ENCODE data around the gene FLNA. TPM values are rescaled to one million over a fixed set of nuclear protein-coding genes. Genes with fewer than 3 reads are reported as not detected.
A peak's percentile ranks its signal among the peaks of the same experiment; 100 is the strongest.

The FLNA gene
- total and polyA plus RNA-seq, 2 donors, result 164 to 412 TPM

GRCh38 chrX:154378799-154379568 is 4.5 kb upstream of the FLNA start, which contains the start of gene EMD:
Gene EMD, plus strand, starts transcription at chrX:154379295. Its CDS starts 190 bp downstream, at chrX:154379485.
- H3K27me3 ChIP-seq (ENCODE audit: control insufficient read depth in 2 of 2, insufficient read depth in 1 of 2, low read length in 1 of 2), result peaks cover 8 to 17% of the 10 kb centered on the region in 2 donors
- peak within 1 kb of the TSS; percentile 93 to 95 for H3K27ac ChIP-seq (ENCODE audit: low read depth in 1 of 2, low read length in 1 of 2)
- H3K4me1 ChIP-seq (ENCODE audit: control insufficient read depth in 2 of 2, insufficient read depth in 2 of 2, low read length in 2 of 2), result peaks cover 8 to 28% of the 10 kb centered on the region in 2 donors
- DNase-seq (ENCODE audit: low read depth in 6 of 9, low spot score in 9 of 9), result peak; percentile 84 to 97 (median 93)
- peaks cover 0 to 20% of the 10 kb centered on the region in 2 donors for H3K9me3 ChIP-seq (ENCODE audit: control insufficient read depth in 2 of 2, insufficient read depth in 1 of 2, low read length in 1 of 2)
- H3K4me3 ChIP-seq (ENCODE audit: low read length in 2 of 2), result peak within 1 kb of the TSS; percentile 59 to 70
- WGBS, result under 1% methylated on average over 99 of the region's 103 CpGs
- peaks cover 0 to 3% of the 10 kb centered on the region in 2 donors for H3K36me3 ChIP-seq (ENCODE audit: control insufficient read depth in 2 of 2, insufficient read depth in 2 of 2, low read length in 1 of 2)

DNA sequence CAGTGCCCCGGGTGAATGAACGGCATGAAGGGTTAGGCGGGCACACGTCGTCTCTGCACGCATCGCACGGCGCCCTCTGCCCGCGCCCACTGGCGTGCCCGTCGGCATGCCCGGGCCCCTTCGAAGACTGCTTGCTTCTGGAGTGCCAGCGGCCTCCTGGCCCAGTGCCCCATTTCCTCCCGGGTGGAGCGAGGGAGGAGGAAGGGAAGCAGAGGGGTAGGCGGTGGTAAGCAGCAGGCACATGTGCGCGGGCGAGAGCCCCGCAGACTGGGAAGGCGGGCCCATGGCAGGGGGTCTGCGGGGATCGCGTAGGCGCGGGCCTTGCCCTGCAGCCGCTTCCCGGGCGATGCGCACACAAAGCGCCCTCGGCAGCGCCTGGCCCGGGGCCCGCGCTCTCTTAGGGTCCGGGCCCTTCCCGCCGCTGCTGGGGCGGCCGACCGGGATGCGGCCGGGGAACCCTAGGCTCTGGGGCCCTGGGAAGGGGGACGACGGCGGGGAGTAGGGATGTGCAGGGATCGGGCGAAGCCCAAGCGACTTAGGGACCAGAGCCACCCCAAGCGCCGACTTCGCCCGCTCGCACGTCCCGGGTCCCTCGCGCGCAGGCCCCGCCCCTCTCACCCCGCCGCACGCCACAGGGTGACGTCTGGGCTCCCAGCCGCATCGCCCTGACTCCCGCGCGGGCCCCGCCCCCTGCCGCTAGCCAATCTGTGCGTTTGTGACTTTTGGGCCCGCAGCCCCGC is 3.8 kb upstream of the FLNA start:
- H3K4me3 ChIP-seq (ENCODE audit: low read length in 2 of 2), result peak overlapping the region; percentile 32 to 50
- peaks cover 0 to 3% of the 10 kb centered on the region in 2 donors for H3K36me3 ChIP-seq (ENCODE audit: control insufficient read depth in 2 of 2, insufficient read depth in 2 of 2, low read length in 1 of 2)
- peaks cover 11 to 35% of the 10 kb centered on the region in 2 donors for H3K4me1 ChIP-seq (ENCODE audit: control insufficient read depth in 2 of 2, insufficient read depth in 2 of 2, low read length in 2 of 2)
- peak overlapping the region; percentile 93 to 95 for H3K27ac ChIP-seq (ENCODE audit: low read depth in 1 of 2, low read length in 1 of 2)
- H3K27me3 ChIP-seq (ENCODE audit: control insufficient read depth in 2 of 2, insufficient read depth in 1 of 2, low read length in 1 of 2), result peaks cover 15 to 25% of the 10 kb centered on the region in 2 donors
- DNase-seq (ENCODE audit: low read depth in 6 of 9, low spot score in 9 of 9), result peak in 2 of 9 donors; percentile 22 to 33
- under 1% methylated on average over 75 of the region's 79 CpGs for WGBS
- peaks cover 0 to 27% of the 10 kb centered on the region in 2 donors for H3K9me3 ChIP-seq (ENCODE audit: control insufficient read depth in 2 of 2, insufficient read depth in 1 of 2, low read length in 1 of 2)

DNA sequence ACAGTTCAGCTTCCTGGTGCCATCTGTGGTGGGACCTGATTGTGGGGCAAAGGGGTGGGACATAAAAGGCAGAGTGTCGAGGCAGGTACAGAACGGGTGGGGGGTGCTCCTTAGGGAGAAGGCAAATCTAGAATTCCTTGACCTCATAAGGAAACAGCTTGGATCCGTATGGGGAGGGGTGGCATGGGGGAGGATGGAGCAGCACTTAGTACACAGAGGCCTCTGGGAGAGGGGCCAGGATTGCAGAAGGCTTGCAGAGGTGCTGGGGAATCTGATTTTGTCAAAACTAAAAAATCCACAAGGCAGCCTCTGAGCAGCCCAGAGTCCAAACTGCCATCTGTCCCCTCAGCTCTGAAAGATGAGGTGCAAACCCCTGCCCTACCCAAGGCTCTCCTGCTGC is 2.3 kb upstream of the FLNA start:
- DNase-seq (ENCODE audit: low read depth in 6 of 9, low spot score in 9 of 9), result no peak
- 99% methylated on average over 3 of the region's 3 CpGs for WGBS
- Histone ChIP-seq H3K27ac (ENCODE audit: low read depth in 1 of 2, low read length in 1 of 2) (no peak overlapping the region), H3K9me3 (ENCODE audit: control insufficient read depth in 2 of 2, insufficient read depth in 1 of 2, low read length in 1 of 2) (peaks cover 0 to 34% of the 10 kb centered on the region in 2 donors), H3K27me3 (ENCODE audit: control insufficient read depth in 2 of 2, insufficient read depth in 1 of 2, low read length in 1 of 2) (peaks cover 15 to 39% of the 10 kb centered on the region in 2 donors), H3K4me3 (ENCODE audit: low read length in 2 of 2) (no peak overlapping the region), H3K4me1 (ENCODE audit: control insufficient read depth in 2 of 2, insufficient read depth in 2 of 2, low read length in 2 of 2) (peaks cover 11 to 47% of the 10 kb centered on the region in 2 donors), H3K36me3 (ENCODE audit: control insufficient read depth in 2 of 2, insufficient read depth in 2 of 2, low read length in 1 of 2) (no peaks in the 10 kb centered on the region)

- H3K27me3 ChIP-seq (ENCODE audit: control insufficient read depth in 2 of 2, insufficient read depth in 1 of 2, low read length in 1 of 2), result peaks cover 18 to 44% of the 10 kb centered on the region in 2 donors
- no peak for DNase-seq (ENCODE audit: low read depth in 6 of 9, low spot score in 9 of 9)
- peaks cover 0 to 37% of the 10 kb centered on the region in 2 donors for H3K9me3 ChIP-seq (ENCODE audit: control insufficient read depth in 2 of 2, insufficient read depth in 1 of 2, low read length in 1 of 2)
- 95% methylated on average over 10 of the region's 10 CpGs for WGBS
- no peak overlapping the region for H3K4me3 ChIP-seq (ENCODE audit: low read length in 2 of 2)
- no peaks in the 10 kb centered on the region for H3K36me3 ChIP-seq (ENCODE audit: control insufficient read depth in 2 of 2, insufficient read depth in 2 of 2, low read length in 1 of 2)
- H3K4me1 ChIP-seq (ENCODE audit: control insufficient read depth in 2 of 2, insufficient read depth in 2 of 2, low read length in 2 of 2), result peaks cover 6 to 43% of the 10 kb centered on the region in 2 donors
- H3K27ac ChIP-seq (ENCODE audit: low read depth in 1 of 2, low read length in 1 of 2), result no peak overlapping the region
Observed at GRCh38 chrX:154375156-154375504, 696 bp upstream of the FLNA start.

DNA sequence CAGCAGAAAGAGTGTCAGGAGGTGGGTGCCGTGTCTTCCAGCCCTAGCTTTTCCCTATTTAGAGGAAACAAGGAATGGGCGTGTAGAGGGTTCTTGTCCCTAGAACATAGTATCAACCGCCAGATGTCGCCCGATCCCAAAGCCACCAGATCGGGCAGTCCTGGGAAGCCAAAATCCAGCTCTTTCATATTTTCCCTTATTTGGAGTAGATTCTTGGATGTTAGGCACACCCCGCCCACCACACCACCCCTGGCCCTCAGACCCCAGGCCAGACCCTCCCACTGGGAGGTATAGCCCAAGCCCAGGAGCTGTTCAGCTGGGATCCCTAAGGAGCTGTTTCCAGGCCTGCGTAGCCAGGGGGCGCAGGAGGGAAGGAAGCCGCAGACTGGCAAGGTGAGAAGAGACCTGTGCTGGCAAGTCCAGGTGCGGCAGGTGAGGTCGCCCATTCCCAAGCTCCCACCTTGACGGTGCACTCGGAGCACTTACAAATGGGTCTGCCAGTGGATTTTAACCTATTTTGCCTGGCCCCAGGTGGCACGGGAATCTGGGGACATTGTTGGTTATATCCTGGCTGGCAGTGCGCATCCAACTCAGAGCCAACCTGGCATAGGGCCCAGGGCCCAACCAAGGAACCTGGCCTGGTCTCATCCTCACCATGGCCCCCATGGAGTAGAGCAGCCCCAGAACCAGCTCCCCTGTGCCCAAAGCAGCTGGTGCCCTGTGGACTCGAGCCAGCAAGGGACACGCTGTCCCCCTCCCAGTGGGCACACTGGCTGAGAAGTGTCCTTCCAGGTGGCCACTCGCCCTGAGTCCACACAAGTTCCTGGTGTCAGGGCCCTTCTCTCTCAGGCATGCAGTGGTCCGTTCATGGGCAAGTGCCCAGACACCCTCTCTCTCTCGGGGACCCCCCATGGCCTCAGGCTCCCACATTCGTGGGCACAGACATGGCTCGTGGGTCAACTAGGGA is 811 bp downstream of the FLNA start:
- WGBS, result 19% methylated on average over 23 of the region's 23 CpGs
- H3K27me3 ChIP-seq (ENCODE audit: control insufficient read depth in 2 of 2, insufficient read depth in 1 of 2, low read length in 1 of 2), result peaks cover 18 to 44% of the 10 kb centered on the region in 2 donors
- H3K27ac ChIP-seq (ENCODE audit: low read depth in 1 of 2, low read length in 1 of 2), result no peak overlapping the region
- peak in 2 of 9 donors; percentile 19 to 49 for DNase-seq (ENCODE audit: low read depth in 6 of 9, low spot score in 9 of 9)
- H3K4me1 ChIP-seq (ENCODE audit: control insufficient read depth in 2 of 2, insufficient read depth in 2 of 2, low read length in 2 of 2), result peaks cover 8 to 53% of the 10 kb centered on the region in 2 donors
- no peaks in the 10 kb centered on the region for H3K36me3 ChIP-seq (ENCODE audit: control insufficient read depth in 2 of 2, insufficient read depth in 2 of 2, low read length in 1 of 2)
- peaks cover 0 to 34% of the 10 kb centered on the region in 2 donors for H3K9me3 ChIP-seq (ENCODE audit: control insufficient read depth in 2 of 2, insufficient read depth in 1 of 2, low read length in 1 of 2)
- H3K4me3 ChIP-seq (ENCODE audit: low read length in 2 of 2), result peak overlapping the region in 1 of 2 donors; percentile 35

GRCh38 chrX:154372612-154373022 is 1.8 kb downstream of the FLNA start:
- H3K36me3 ChIP-seq (ENCODE audit: control insufficient read depth in 2 of 2, insufficient read depth in 2 of 2, low read length in 1 of 2), result peaks cover under 1 to 5% of the 10 kb centered on the region in 2 donors
- peaks cover 18 to 44% of the 10 kb centered on the region in 2 donors for H3K27me3 ChIP-seq (ENCODE audit: control insufficient read depth in 2 of 2, insufficient read depth in 1 of 2, low read length in 1 of 2)
- H3K4me3 ChIP-seq (ENCODE audit: low read length in 2 of 2), result no peak overlapping the region
- no peak overlapping the region for H3K27ac ChIP-seq (ENCODE audit: low read depth in 1 of 2, low read length in 1 of 2)
- peaks cover 0 to 28% of the 10 kb centered on the region in 2 donors for H3K9me3 ChIP-seq (ENCODE audit: control insufficient read depth in 2 of 2, insufficient read depth in 1 of 2, low read length in 1 of 2)
- H3K4me1 ChIP-seq (ENCODE audit: control insufficient read depth in 2 of 2, insufficient read depth in 2 of 2, low read length in 2 of 2), result peaks cover 8 to 56% of the 10 kb centered on the region in 2 donors
- no peak for DNase-seq (ENCODE audit: low read depth in 6 of 9, low spot score in 9 of 9)
- 47% methylated on average over 5 of the region's 5 CpGs for WGBS

- Histone ChIP-seq H3K9me3 (ENCODE audit: control insufficient read depth in 2 of 2, insufficient read depth in 1 of 2, low read length in 1 of 2) (peaks cover 0 to 34% of the 10 kb centered on the region in 2 donors), H3K27ac (ENCODE audit: low read depth in 1 of 2, low read length in 1 of 2) (peak overlapping the region; percentile 18 to 26), H3K4me3 (ENCODE audit: low read length in 2 of 2) (peak overlapping the region; percentile 35 to 63), H3K27me3 (ENCODE audit: control insufficient read depth in 2 of 2, insufficient read depth in 1 of 2, low read length in 1 of 2) (peaks cover 18 to 44% of the 10 kb centered on the region in 2 donors), H3K36me3 (ENCODE audit: control insufficient read depth in 2 of 2, insufficient read depth in 2 of 2, low read length in 1 of 2) (peaks cover 8 to 13% of the 10 kb centered on the region in 2 donors), H3K4me1 (ENCODE audit: control insufficient read depth in 2 of 2, insufficient read depth in 2 of 2, low read length in 2 of 2) (peaks cover 8 to 48% of the 10 kb centered on the region in 2 donors)
- no peak for DNase-seq (ENCODE audit: low read depth in 6 of 9, low spot score in 9 of 9)
- 12% methylated on average over 43 of the region's 43 CpGs for WGBS
Observed at GRCh38 chrX:154371789-154372300, 2.6 kb downstream of the FLNA start.
